NCI-H2227 (cell line): ENCODE data around the gene WDFY1.
"Not testable (repeated sequence)": the region's sequence is repeated elsewhere in the genome, so short reads cannot be mapped to it uniquely, and the experiment has no call there.

Experiments
- DNase-seq: peaks from one replicate; lab custom pipeline; 2025; ENCODE audit not compliant: unreplicated experiment; lab: John Stamatoyannopoulos, UW

Gene WDFY1

GRCh38 chr2:223900531-223900930, 44.6 kb downstream of the WDFY1 start:
- no peak for DNase-seq

GRCh38 chr2:223900066-223900465, 45.1 kb downstream of the WDFY1 start:
- DNase-seq, result no peak

GRCh38 chr2:223897669-223898330, 47.3 kb downstream of the WDFY1 start:
- no peak for DNase-seq

- DNase-seq, result no peak
Measured at GRCh38 chr2:223896833-223897311, 48.3 kb downstream of the WDFY1 start.

GRCh38 chr2:223894968-223895367, 50.2 kb downstream of the WDFY1 start:
- DNase-seq, result no peak

- no peak for DNase-seq
Measured at GRCh38 chr2:223894009-223894408, 51.1 kb downstream of the WDFY1 start.

- DNase-seq, result no peak
Measured at GRCh38 chr2:223890721-223891120, 54.4 kb downstream of the WDFY1 start.

GRCh38 chr2:223889229-223889628, 55.9 kb downstream of the WDFY1 start:
- no peak for DNase-seq

GRCh38 chr2:223888251-223888650, 56.9 kb downstream of the WDFY1 start:
- no peak for DNase-seq

- DNase-seq, result no peak
Measured at GRCh38 chr2:223887127-223887526, 58.0 kb downstream of the WDFY1 start.

- no peak for DNase-seq
Measured at GRCh38 chr2:223886726-223887125, 58.4 kb downstream of the WDFY1 start.

GRCh38 chr2:223884399-223884798, 60.7 kb downstream of the WDFY1 start:
- no peak for DNase-seq

- DNase-seq, result no peak
Measured at GRCh38 chr2:223882715-223883114, 62.4 kb downstream of the WDFY1 start.

GRCh38 chr2:223880796-223881195, 64.3 kb downstream of the WDFY1 start:
- no peak for DNase-seq

- no peak for DNase-seq
Measured at GRCh38 chr2:223877721-223878410, 67.3 kb downstream of the WDFY1 start.

- no peak for DNase-seq
Measured at GRCh38 chr2:223873672-223874071, 71.5 kb downstream of the WDFY1 start.

GRCh38 chr2:223872772-223873171, 72.4 kb downstream of the WDFY1 start:
- DNase-seq, result not testable (repeated sequence)

- DNase-seq, result not testable (repeated sequence)
Measured at GRCh38 chr2:223871661-223872060, 73.5 kb downstream of the WDFY1 start.

GRCh38 chr2:223870840-223871611, 74.1 kb downstream of the WDFY1 start:
- DNase-seq, result no peak

GRCh38 chr2:223868005-223868404, 77.1 kb downstream of the WDFY1 start:
- no peak for DNase-seq

- no peak for DNase-seq
Measured at GRCh38 chr2:223865907-223866508, 79.1 kb downstream of the WDFY1 start.
